ENCODE results near the gene TTC6.

DNA sequence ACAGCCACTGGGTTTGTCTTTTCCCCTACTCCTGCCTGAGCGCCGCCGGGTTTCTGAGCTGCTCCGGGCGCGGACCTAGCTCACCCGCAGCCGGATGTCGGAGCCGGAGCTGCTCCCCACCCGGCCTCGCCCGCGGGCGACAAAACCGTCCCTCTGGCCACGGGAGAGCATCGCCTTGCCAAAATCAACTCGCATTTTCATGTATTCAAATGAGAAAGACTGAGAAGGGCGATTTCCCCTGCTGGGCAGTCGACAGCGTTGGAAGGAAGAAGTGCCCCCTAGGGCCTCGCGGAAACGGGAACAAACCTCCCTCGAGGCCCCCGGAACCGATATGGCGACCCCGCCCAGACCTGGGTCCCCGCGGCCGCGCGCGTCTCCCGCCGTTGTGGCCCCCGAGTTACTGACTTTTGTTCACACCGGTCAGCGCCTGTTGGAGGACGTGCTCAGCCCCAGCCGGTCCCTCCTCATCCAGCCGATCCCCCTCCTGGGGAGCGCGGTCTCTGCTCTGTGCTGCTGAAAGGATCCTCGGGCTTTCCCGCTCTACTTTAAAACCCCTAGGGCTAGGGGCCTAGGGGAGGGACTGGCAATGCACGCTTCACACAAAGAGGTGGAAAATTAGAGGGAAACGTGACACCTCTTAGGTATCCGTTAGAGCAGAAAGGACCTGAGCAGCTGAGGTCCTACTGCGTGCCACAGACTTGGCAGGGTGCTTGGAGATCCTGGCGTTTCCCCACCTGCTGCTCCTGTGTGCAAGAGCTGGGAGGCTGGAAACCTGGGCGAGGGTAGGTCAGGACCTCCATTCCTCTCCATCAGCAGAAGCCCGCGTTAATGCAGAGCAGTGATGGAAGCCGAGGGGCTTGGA is 4.3 kb downstream of the TTC6 start:
- TF ChIP-seq POLR2AphosphoS5 (IDR thresholded peaks at IDR 0.05; ENCODE audit: low read depth, low read length) (no peak), TCF7L2 (IDR thresholded peaks at IDR 0.05; ENCODE audit: low read depth, low read length) (no peak), SIN3A (IDR thresholded peaks at IDR 0.05; ENCODE audit: borderline replicate concordance, insufficient read depth, low read depth, low read length) (no peak)
- TF ChIP-seq, protein P1, sequence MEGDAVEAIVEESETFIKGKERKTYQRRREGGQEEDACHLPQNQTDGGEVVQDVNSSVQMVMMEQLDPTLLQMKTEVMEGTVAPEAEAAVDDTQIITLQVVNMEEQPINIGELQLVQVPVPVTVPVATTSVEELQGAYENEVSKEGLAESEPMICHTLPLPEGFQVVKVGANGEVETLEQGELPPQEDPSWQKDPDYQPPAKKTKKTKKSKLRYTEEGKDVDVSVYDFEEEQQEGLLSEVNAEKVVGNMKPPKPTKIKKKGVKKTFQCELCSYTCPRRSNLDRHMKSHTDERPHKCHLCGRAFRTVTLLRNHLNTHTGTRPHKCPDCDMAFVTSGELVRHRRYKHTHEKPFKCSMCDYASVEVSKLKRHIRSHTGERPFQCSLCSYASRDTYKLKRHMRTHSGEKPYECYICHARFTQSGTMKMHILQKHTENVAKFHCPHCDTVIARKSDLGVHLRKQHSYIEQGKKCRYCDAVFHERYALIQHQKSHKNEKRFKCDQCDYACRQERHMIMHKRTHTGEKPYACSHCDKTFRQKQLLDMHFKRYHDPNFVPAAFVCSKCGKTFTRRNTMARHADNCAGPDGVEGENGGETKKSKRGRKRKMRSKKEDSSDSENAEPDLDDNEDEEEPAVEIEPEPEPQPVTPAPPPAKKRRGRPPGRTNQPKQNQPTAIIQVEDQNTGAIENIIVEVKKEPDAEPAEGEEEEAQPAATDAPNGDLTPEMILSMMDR (IDR thresholded peaks at IDR 0.05) = no peak
- TF ChIP-seq, protein P2, sequence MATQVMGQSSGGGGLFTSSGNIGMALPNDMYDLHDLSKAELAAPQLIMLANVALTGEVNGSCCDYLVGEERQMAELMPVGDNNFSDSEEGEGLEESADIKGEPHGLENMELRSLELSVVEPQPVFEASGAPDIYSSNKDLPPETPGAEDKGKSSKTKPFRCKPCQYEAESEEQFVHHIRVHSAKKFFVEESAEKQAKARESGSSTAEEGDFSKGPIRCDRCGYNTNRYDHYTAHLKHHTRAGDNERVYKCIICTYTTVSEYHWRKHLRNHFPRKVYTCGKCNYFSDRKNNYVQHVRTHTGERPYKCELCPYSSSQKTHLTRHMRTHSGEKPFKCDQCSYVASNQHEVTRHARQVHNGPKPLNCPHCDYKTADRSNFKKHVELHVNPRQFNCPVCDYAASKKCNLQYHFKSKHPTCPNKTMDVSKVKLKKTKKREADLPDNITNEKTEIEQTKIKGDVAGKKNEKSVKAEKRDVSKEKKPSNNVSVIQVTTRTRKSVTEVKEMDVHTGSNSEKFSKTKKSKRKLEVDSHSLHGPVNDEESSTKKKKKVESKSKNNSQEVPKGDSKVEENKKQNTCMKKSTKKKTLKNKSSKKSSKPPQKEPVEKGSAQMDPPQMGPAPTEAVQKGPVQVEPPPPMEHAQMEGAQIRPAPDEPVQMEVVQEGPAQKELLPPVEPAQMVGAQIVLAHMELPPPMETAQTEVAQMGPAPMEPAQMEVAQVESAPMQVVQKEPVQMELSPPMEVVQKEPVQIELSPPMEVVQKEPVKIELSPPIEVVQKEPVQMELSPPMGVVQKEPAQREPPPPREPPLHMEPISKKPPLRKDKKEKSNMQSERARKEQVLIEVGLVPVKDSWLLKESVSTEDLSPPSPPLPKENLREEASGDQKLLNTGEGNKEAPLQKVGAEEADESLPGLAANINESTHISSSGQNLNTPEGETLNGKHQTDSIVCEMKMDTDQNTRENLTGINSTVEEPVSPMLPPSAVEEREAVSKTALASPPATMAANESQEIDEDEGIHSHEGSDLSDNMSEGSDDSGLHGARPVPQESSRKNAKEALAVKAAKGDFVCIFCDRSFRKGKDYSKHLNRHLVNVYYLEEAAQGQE (IDR thresholded peaks at IDR 0.05; ENCODE audit: insufficient read depth in 1 of 2, low read depth in 2 of 2, low read length in 1 of 2) = no peak

All from Panc1 (cell line).